ENCODE measurements around the gene STRBP. TPM values are rescaled to one million over a fixed set of nuclear protein-coding genes. Genes with fewer than 3 reads are reported as not detected.

STRBP gene
- total RNA-seq, 2 experiments from 2014 or later = 40.7 to 43.2 TPM

- intact Hi-C loops (cut with micrococcal nuclease) = no loop called here
- Mint-ChIP-seq H3K9me3 (peaks cover 3% of the 10 kb centered on the region), H3K4me3 (no peak overlapping the region), H3K27me3 (no peaks in the 10 kb centered on the region), H3K27ac (no peak overlapping the region), H3K36me3 (ENCODE audit: low read depth) (no peaks in the 10 kb centered on the region), H3K4me1 (ENCODE audit: low read depth) (peaks cover 53% of the 10 kb centered on the region)
- DNase-seq (no peak), ATAC-seq (peak; percentile 62)
- ChIA-PET CTCF (interaction anchor here (1.2 to 2.6 kb wide), 4 partner anchors 10 to 23 kb away, joined by 3 to 7 read pairs (median 4); no protein-coding TSS in a partner anchor), POLR2A (no interaction called here)
- no peak for TF ChIP-seq CTCF (IDR thresholded peaks at IDR 0.05)
These were observed 19.8 kb downstream of the STRBP start for GRCh38 chr9:123248630-123249029.

GRCh38 chr9:123246534-123246933 lies 21.9 kb downstream of the STRBP start:
- intact Hi-C loops (cut with micrococcal nuclease) = no loop called here
- no peak for TF ChIP-seq CTCF (IDR thresholded peaks at IDR 0.05)
- peaks cover 4% of the 10 kb centered on the region for H3K36me3 Mint-ChIP-seq (ENCODE audit: low read depth)
- DNase-seq (no peak), ATAC-seq (no peak)
- POLR2A ChIA-PET = interaction anchor here (0.7 kb wide), 1 partner anchor 17 kb away, joined by 3 read pairs; no protein-coding TSS in a partner anchor
- H3K27me3 Mint-ChIP-seq = no peaks in the 10 kb centered on the region
- CTCF ChIA-PET = interaction anchor here (2.3 kb wide), 1 partner anchor 21 kb away, joined by 10 read pairs; no protein-coding TSS in a partner anchor
- no peak overlapping the region for H3K27ac Mint-ChIP-seq
- H3K9me3 Mint-ChIP-seq = peaks cover 3% of the 10 kb centered on the region
- H3K4me1 Mint-ChIP-seq (ENCODE audit: low read depth) = peaks cover 50% of the 10 kb centered on the region
- no peak overlapping the region for H3K4me3 Mint-ChIP-seq

DNA sequence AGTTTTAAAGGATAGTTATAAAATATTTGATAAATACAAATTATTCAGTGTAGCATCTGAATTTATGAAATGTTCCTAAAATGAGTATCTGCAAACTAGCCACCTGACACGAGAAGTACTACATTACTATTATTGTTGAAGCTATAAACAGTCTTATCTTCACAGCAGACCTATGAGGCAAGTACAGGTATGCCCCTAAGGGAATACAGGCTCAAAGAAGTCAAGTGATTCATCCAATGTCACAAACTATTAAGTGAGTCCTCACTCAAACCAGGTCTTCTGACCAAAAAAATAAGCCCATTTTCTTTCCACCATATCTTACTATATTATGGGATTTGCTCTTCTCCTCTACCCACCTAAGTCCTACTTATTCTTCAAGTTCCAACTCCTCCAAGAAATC lies 28.7 kb downstream of the STRBP start:
- CTCF ChIA-PET = interaction anchor here (0.8 to 1.8 kb wide), 3 partner anchors 10 to 16 kb away, joined by 3 to 4 read pairs (median 3); no protein-coding TSS in a partner anchor
- no peak overlapping the region for H3K27ac Mint-ChIP-seq
- intact Hi-C loops (cut with micrococcal nuclease) = no loop called here
- ATAC-seq = no peak
- no peaks in the 10 kb centered on the region for H3K27me3 Mint-ChIP-seq
- peaks cover 15% of the 10 kb centered on the region for H3K36me3 Mint-ChIP-seq (ENCODE audit: low read depth)
- no peak for TF ChIP-seq CTCF (IDR thresholded peaks at IDR 0.05)
- no peak for DNase-seq
- peaks cover 32% of the 10 kb centered on the region for H3K4me1 Mint-ChIP-seq (ENCODE audit: low read depth)
- POLR2A ChIA-PET = no interaction called here
- H3K9me3 Mint-ChIP-seq = peaks cover 3% of the 10 kb centered on the region
- no peak overlapping the region for H3K4me3 Mint-ChIP-seq

DNA sequence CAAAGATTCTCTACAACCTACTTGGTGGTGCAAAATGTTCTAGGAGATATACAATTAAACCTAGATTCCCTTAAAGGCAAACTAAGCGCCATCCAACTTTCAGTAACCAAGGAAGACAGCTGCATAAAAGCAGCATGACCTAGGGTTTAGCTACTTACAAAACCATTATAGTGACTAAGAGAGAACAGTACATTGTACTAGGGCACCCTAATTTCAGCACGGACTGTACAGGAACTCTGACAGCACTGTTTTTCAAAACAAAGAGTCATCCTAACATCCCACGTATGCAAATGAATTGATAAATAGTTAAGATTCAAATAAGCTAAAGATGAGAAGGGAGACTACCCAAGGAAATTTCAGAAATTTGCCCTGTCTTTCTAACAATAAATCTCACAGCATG lies 30.0 kb downstream of the STRBP start:
- Mint-ChIP-seq H3K27ac (no peak overlapping the region), H3K4me3 (no peak overlapping the region)

More for the DNA sequence above, 30.0 kb downstream of the STRBP start:
- ATAC-seq = no peak
- no peak for TF ChIP-seq CTCF (IDR thresholded peaks at IDR 0.05)
- Mint-ChIP-seq H3K4me1 (ENCODE audit: low read depth) (peaks cover 29% of the 10 kb centered on the region), H3K27me3 (no peaks in the 10 kb centered on the region), H3K9me3 (no peaks in the 10 kb centered on the region), H3K36me3 (ENCODE audit: low read depth) (peaks cover 13% of the 10 kb centered on the region)
- ChIA-PET POLR2A (interaction anchor here (0.6 kb wide), 1 partner anchor 106 kb away, joined by 3 read pairs; no protein-coding TSS in a partner anchor), CTCF (interaction anchor here (1.1 to 1.8 kb wide), 4 partner anchors 11 to 160 kb away, joined by 3 to 5 read pairs (median 4); no protein-coding TSS in a partner anchor)
- intact Hi-C loops (cut with micrococcal nuclease) = no loop called here
- no peak for DNase-seq
